Fibroblast of villous mesenchyme (primary cell): ENCODE results near the gene SEMA3F. TPM values are rescaled to one million over a fixed set of nuclear protein-coding genes. Genes with fewer than 3 reads are reported as not detected.
A peak's percentile ranks its signal among the peaks of the same experiment; 100 is the strongest.
"Not testable (repeated sequence)": the region's sequence is repeated elsewhere in the genome, so short reads cannot be mapped to it uniquely, and the experiment has no call there.

ENCODE experiments used
- DNase-seq: peaks from one replicate; pipeline ENCODE4 v3.0.0-alpha.2; 2010; ENCODE audit warnings: low read depth
- H3K4me3 ChIP-seq: 2 replicates; pipeline ENCODE4 v1.5.1; 2011; ENCODE audit warnings: low read depth, mild to moderate bottlenecking, low read length
- total RNA-seq: library from RNA; depleted of rRNA; stranded (reverse); fragments of >200 nt; gene quantifications from 2 replicates; pipeline ENCODE4 v1.2.3, GENCODE V29; 2012
- TF ChIP-seq, protein P1 (sequence below): IDR thresholded peaks from 2 replicates; pipeline ENCODE4 v1.5.1; 2012; ENCODE audit warnings: low read depth, mild to moderate bottlenecking, low read length; ENCODE audit not compliant: insufficient read depth

SEMA3F gene
- total RNA-seq, 1 donor: 0.86 TPM

DNA sequence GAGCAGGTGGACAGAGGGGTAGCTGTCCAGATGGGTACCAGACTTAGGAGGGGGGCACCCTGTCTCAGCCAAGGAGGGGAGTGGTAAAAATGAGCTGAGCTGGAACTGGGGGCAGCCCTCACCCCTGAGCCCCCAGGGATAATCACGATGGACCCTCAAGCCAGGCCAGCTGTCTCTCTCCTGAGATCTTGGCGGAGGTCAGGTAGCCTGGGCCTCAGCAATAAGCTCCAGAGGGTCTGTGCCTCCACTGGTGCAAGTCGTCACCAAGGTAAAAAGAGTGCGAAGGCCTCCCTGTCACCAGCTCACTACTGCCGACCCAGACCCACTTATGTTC lies 55.0 kb downstream of the SEMA3F start:
- DNase-seq: no peak
- TF ChIP-seq, protein P1, sequence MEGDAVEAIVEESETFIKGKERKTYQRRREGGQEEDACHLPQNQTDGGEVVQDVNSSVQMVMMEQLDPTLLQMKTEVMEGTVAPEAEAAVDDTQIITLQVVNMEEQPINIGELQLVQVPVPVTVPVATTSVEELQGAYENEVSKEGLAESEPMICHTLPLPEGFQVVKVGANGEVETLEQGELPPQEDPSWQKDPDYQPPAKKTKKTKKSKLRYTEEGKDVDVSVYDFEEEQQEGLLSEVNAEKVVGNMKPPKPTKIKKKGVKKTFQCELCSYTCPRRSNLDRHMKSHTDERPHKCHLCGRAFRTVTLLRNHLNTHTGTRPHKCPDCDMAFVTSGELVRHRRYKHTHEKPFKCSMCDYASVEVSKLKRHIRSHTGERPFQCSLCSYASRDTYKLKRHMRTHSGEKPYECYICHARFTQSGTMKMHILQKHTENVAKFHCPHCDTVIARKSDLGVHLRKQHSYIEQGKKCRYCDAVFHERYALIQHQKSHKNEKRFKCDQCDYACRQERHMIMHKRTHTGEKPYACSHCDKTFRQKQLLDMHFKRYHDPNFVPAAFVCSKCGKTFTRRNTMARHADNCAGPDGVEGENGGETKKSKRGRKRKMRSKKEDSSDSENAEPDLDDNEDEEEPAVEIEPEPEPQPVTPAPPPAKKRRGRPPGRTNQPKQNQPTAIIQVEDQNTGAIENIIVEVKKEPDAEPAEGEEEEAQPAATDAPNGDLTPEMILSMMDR: no peak

GRCh38 chr3:50210510-50211367 lies 55.6 kb downstream of the SEMA3F start:
- no peak overlapping the region for H3K4me3 ChIP-seq
- TF ChIP-seq, protein P1: no peak
- DNase-seq: no peak

More for the DNA sequence above, 55.0 kb downstream of the SEMA3F start:
- H3K4me3 ChIP-seq: no peak overlapping the region

- not testable (repeated sequence) for H3K4me3 ChIP-seq, DNase-seq
These were observed 56.2 kb downstream of the SEMA3F start for GRCh38 chr3:50211368-50211717.

- peak; percentile 46 for DNase-seq
- TF ChIP-seq, protein P1: no peak
- H3K4me3 ChIP-seq: no peak overlapping the region
These were observed 56.8 kb downstream of the SEMA3F start for GRCh38 chr3:50211930-50212329.

- TF ChIP-seq, protein P1: no peak
- DNase-seq: no peak
These were observed 57.4 kb downstream of the SEMA3F start for GRCh38 chr3:50212502-50212901.

GRCh38 chr3:50212971-50213370 lies 57.8 kb downstream of the SEMA3F start:
- no peak overlapping the region for H3K4me3 ChIP-seq
- TF ChIP-seq, protein P1: no peak
- DNase-seq: no peak

More at GRCh38 chr3:50212502-50212901, 57.4 kb downstream of the SEMA3F start:
- H3K4me3 ChIP-seq: no peak overlapping the region

DNA sequence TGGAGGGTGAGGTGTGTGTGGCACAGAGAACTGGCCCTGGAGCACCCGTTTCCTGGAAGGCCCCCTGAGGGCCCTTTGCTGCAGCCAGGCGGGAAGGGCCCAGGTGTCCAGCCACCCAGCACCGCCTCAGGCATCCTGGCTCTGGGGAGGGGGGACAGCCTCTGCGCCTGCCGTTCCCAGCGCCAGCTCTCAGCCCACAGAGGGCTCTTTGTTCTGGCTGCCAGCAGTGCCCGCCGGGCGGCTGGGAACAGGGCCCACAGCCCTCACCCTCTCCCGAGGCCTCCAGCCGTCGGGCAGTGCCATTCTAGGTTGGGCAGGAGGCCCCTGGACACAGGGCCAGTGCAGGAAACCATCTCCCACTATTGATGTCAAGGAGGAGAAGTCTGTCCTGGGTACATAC lies 58.2 kb downstream of the SEMA3F start:
- no peak for DNase-seq
- TF ChIP-seq, protein P1: no peak
- H3K4me3 ChIP-seq: no peak overlapping the region
